ENCODE data around the gene CCDC32. TPM values are rescaled to one million over a fixed set of nuclear protein-coding genes. Genes with fewer than 3 reads are reported as not detected.

CCDC32 gene
- polyA plus RNA-seq, 2 of the 4 experiments (the other 2 are of a cell fraction) = 9.7 to 27.0 TPM

- DNase-seq (ENCODE audit: low read depth in 1 of 2, low spot score in 1 of 2) (no peak), ATAC-seq (no peak), FAIRE-seq (no peak)
- TF ChIP-seq JUN (IDR thresholded peaks at IDR 0.05) (no peak), RCOR1 (IDR thresholded peaks at IDR 0.05; ENCODE audit: low read depth, low read length) (no peak), RNF2 (IDR thresholded peaks at IDR 0.05; ENCODE audit: borderline replicate concordance, low read depth) (no peak), TFCP2L1 (CRISPR knock-in tag; IDR thresholded peaks at IDR 0.05) (no peak), HOXB5 (CRISPR knock-in tag; IDR thresholded peaks at IDR 0.05) (no peak), SMC3 (IDR thresholded peaks at IDR 0.05) (no peak)
- TF ChIP-seq, protein P1, sequence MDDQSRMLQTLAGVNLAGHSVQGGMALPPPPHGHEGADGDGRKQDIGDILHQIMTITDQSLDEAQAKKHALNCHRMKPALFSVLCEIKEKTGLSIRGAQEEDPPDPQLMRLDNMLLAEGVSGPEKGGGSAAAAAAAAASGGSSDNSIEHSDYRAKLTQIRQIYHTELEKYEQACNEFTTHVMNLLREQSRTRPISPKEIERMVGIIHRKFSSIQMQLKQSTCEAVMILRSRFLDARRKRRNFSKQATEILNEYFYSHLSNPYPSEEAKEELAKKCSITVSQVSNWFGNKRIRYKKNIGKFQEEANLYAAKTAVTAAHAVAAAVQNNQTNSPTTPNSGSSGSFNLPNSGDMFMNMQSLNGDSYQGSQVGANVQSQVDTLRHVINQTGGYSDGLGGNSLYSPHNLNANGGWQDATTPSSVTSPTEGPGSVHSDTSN (IDR thresholded peaks at IDR 0.05) = no peak
- CTCF ChIA-PET = no interaction called here
- WGBS (ENCODE audit: missing lambda C conversion rate) = 95% methylated on average over 6 of the region's 6 CpGs
- H3K9me3 ChIP-seq = no peaks in the 10 kb centered on the region
- H3K4me2 ChIP-seq = no peak overlapping the region
- POLR2A ChIA-PET = no interaction called here
- H3K27ac ChIP-seq = no peak overlapping the region
- no peaks in the 10 kb centered on the region for H3K4me1 ChIP-seq
- no peak overlapping the region for H3K4me3 ChIP-seq
These were observed 14.4 kb downstream of the CCDC32 start for GRCh38 chr15:40550341-40551037.

- CTCF ChIA-PET = no interaction called here
- Histone ChIP-seq H3K9me3 (no peaks in the 10 kb centered on the region), H3K4me2 (no peak overlapping the region), H3K27ac (no peak overlapping the region), H3K4me3 (no peak overlapping the region), H3K4me1 (no peaks in the 10 kb centered on the region)
- FAIRE-seq = no peak
- ATAC-seq = no peak
- 62% methylated on average over 5 of the region's 9 CpGs for WGBS (ENCODE audit: missing lambda C conversion rate)
- no peak for DNase-seq (ENCODE audit: low read depth in 1 of 2, low spot score in 1 of 2)
- TF ChIP-seq CHD2 (IDR thresholded peaks at IDR 0.05; ENCODE audit: low read length, partially characterized antibody) (no peak), FOXS1 (CRISPR knock-in tag; IDR thresholded peaks at IDR 0.05) (no peak), CEBPB (IDR thresholded peaks at IDR 0.05) (no peak), EP300 (IDR thresholded peaks at IDR 0.05) (no peak), EHMT2 (IDR thresholded peaks at IDR 0.05; ENCODE audit: low read depth) (no peak), ZSCAN20 (CRISPR knock-in tag; IDR thresholded peaks at IDR 0.05) (no peak), RNF2 (IDR thresholded peaks at IDR 0.05; ENCODE audit: borderline replicate concordance, low read depth) (no peak), ATOH8 (CRISPR knock-in tag; IDR thresholded peaks at IDR 0.05; ENCODE audit: low read depth) (no peak)
- POLR2A ChIA-PET = no interaction called here
These were observed 14.9 kb downstream of the CCDC32 start for GRCh38 chr15:40549894-40550293.

DNA sequence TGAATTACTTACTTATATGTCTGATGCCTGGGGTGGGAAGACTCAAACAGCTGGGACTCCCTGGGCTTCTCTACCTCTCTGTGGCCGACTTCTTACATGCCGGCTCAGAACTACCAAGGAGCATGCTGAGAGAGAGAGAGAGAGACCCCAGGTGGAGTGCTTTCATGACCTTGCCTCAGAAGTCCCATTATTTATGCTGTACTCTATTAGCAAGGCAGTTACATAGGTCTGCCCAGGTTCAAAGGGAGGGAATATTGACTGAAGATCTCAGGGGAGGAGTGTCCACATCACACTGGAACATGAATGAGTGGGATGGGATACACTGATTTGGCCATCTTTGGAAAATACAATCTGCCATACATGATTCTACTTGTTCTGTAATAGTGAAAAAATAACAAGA is 16.2 kb downstream of the CCDC32 start:
- no peak for FAIRE-seq
- DNase-seq (ENCODE audit: low read depth in 1 of 2, low spot score in 1 of 2) = no peak
- CTCF ChIA-PET = interaction anchor here (0.6 to 0.7 kb wide), 2 partner anchors 12 to 41 kb away, joined by 3 read pairs; no protein-coding TSS in a partner anchor
- Histone ChIP-seq H3K4me3 (no peak overlapping the region), H3K4me2 (no peak overlapping the region), H3K4me1 (no peaks in the 10 kb centered on the region), H3K27ac (no peak overlapping the region), H3K9me3 (no peaks in the 10 kb centered on the region)
- no peak for ATAC-seq
- POLR2A ChIA-PET = no interaction called here
- WGBS (ENCODE audit: missing lambda C conversion rate) = 88% methylated on average over 2 of the region's 2 CpGs
- TF ChIP-seq, protein P1 (IDR thresholded peaks at IDR 0.05) = no peak
- no peak for TF ChIP-seq ZFP36 (IDR thresholded peaks at IDR 0.05; ENCODE audit: borderline replicate concordance, partially characterized antibody)
- no peak for TF ChIP-seq CHD2 (IDR thresholded peaks at IDR 0.05; ENCODE audit: low read length, partially characterized antibody)
- TF ChIP-seq ELK1 (IDR thresholded peaks at IDR 0.05; ENCODE audit: low read depth, low read length) = no peak
- TF ChIP-seq EHF (CRISPR knock-in tag; IDR thresholded peaks at IDR 0.05) = no peak
- TF ChIP-seq ZC3H11A (IDR thresholded peaks at IDR 0.05) = no peak
- no peak for TF ChIP-seq TFCP2L1 (CRISPR knock-in tag; IDR thresholded peaks at IDR 0.05)
- no peak for TF ChIP-seq MAFK (IDR thresholded peaks at IDR 0.05; ENCODE audit: partially characterized antibody)
- TF ChIP-seq, protein P2, sequence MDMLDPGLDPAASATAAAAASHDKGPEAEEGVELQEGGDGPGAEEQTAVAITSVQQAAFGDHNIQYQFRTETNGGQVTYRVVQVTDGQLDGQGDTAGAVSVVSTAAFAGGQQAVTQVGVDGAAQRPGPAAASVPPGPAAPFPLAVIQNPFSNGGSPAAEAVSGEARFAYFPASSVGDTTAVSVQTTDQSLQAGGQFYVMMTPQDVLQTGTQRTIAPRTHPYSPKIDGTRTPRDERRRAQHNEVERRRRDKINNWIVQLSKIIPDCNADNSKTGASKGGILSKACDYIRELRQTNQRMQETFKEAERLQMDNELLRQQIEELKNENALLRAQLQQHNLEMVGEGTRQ (IDR thresholded peaks at IDR 0.05) = no peak
- no peak for TF ChIP-seq BCL3 (IDR thresholded peaks at IDR 0.05)
- no peak for TF ChIP-seq KDM5A (IDR thresholded peaks at IDR 0.05)
- no peak for TF ChIP-seq FOSL2 (IDR thresholded peaks at IDR 0.05)
- no peak for TF ChIP-seq FOSL2 (CRISPR knock-in tag; IDR thresholded peaks at IDR 0.05)

All from A549 (cell line).